H1 (cell line): ENCODE data around the gene GZMA. TPM values are rescaled to one million over a fixed set of nuclear protein-coding genes. Genes with fewer than 3 reads are reported as not detected.

ENCODE experiments used
- CTCF ChIA-PET: fragments of 300-600 bp; sonication (Branson Sonifier 250); formaldehyde crosslinking; loops from one replicate; lab custom pipeline; 2021; ENCODE audit not compliant: partially characterized antibody; lab: Charles Lee
- POLR2A ChIA-PET: fragments of 300-600 bp; sonication (Branson Sonifier 250); formaldehyde crosslinking; loops from one replicate; lab custom pipeline; 2021; ENCODE audit warnings: inconsistent platforms; ENCODE audit not compliant: partially characterized antibody; lab: Charles Lee
- DNase-seq, 2 experiments: peaks; one replicate each; pipeline versions ENCODE4 v3.0.0 to v3.0.0-alpha.2; 2010 to 2022; ENCODE audit warnings: low spot score in 2 of 2, low read depth in 1 of 2, mixed read lengths in 1 of 2
- FAIRE-seq: peaks from 2 replicates; lab custom pipeline; 2011; peaks lifted over from hg19 to GRCh38; lab: Jason Lieb, UNC
- H2AFZ ChIP-seq: 2 replicates; pipeline ENCODE4 v1.8.1; 2012; ENCODE audit warnings: low read length, inconsistent platforms
- H2AK5ac ChIP-seq: 2 replicates; pipeline ENCODE4 v1.6.1; 2013; ENCODE audit warnings: low read depth, low read length
- H2BK120ac ChIP-seq: replicated peaks from 2 replicates; pipeline ENCODE3; 2013; ENCODE audit warnings: low read depth, low read length, inconsistent platforms
- H2BK12ac ChIP-seq: 2 replicates; pipeline ENCODE4 v1.6.1; 2013; ENCODE audit warnings: low read depth, low read length
- H2BK15ac ChIP-seq: 2 replicates; pipeline ENCODE4 v1.6.1; 2013; ENCODE audit warnings: low read length
- H2BK20ac ChIP-seq: 2 replicates; pipeline ENCODE4 v1.6.1; 2013; ENCODE audit warnings: low read length
- H2BK5ac ChIP-seq: 2 replicates; pipeline ENCODE4 v1.6.1; 2013; ENCODE audit warnings: low read depth, low read length
- H3K14ac ChIP-seq: 2 replicates; pipeline ENCODE4 v1.6.1; 2013; ENCODE audit warnings: inconsistent platforms; ENCODE audit not compliant: insufficient read length
- H3K18ac ChIP-seq: 2 replicates; pipeline ENCODE4 v1.6.1; 2013; ENCODE audit warnings: low read length; ENCODE audit errors: extremely low read depth
- H3K23ac ChIP-seq: 2 replicates; pipeline ENCODE4 v1.6.1; 2013; ENCODE audit warnings: inconsistent platforms; ENCODE audit not compliant: insufficient read length
- H3K23me2 ChIP-seq: 2 replicates; pipeline ENCODE4 v1.6.1; 2013; ENCODE audit warnings: low read depth, low read length
- H3K27ac ChIP-seq: 2 replicates; pipeline ENCODE4 v1.6.1; 2011; ENCODE audit warnings: low read depth, low read length, inconsistent platforms
- H3K27me3 ChIP-seq, 4 experiments: replicated peaks in 1 of 4; 1 replicate in 1 of 4; 2 replicates in 3 of 4; pipeline versions ENCODE4 v1.6.1 to v1.8.1; 2011 to 2013; ENCODE audit warnings: low read length in 3 of 4, mild to moderate bottlenecking in 3 of 4, inconsistent platforms in 2 of 4, mixed read lengths in 2 of 4, moderate library complexity in 1 of 4; ENCODE audit not compliant: control insufficient read depth in 3 of 4, insufficient read depth in 3 of 4; ENCODE audit errors: extremely low read depth in 1 of 4
- H3K36me3 ChIP-seq, 4 experiments: 2 replicates each; pipeline versions ENCODE4 v1.6.1 to v1.8.1; 2011 to 2013; ENCODE audit warnings: mild to moderate bottlenecking in 4 of 4, low read length in 3 of 4, moderate library complexity in 2 of 4, control low read depth in 1 of 4, inconsistent platforms in 1 of 4; ENCODE audit not compliant: insufficient read depth in 4 of 4, control insufficient read depth in 2 of 4
- H3K4ac ChIP-seq: replicated peaks from 2 replicates; pipeline ENCODE3; 2013; ENCODE audit warnings: low read length, low read depth, mixed read lengths, inconsistent platforms; ENCODE audit not compliant: insufficient read length
- H3K4me1 ChIP-seq, 4 experiments: replicated peaks in 1 of 4; 1 replicate in 1 of 4; 2 replicates in 3 of 4; pipeline versions ENCODE4 v1.6.1 to v1.8.1; 2011 to 2013; ENCODE audit warnings: low read length in 3 of 4, inconsistent platforms in 2 of 4, mixed read lengths in 1 of 4; ENCODE audit not compliant: insufficient read depth in 4 of 4, control insufficient read depth in 3 of 4
- H3K4me2 ChIP-seq, 2 experiments: 2 replicates each; pipeline versions ENCODE4 v1.6.1 to v1.8.1; 2011 to 2013; ENCODE audit warnings: low read depth in 2 of 2, low read length in 2 of 2, control low read depth in 1 of 2, inconsistent platforms in 1 of 2, mild to moderate bottlenecking in 1 of 2; ENCODE audit not compliant: insufficient read depth in 1 of 2
- H3K4me3 ChIP-seq, 4 experiments: fragments of 200-600, 300-600 bp in 1 of 4; sonication (generic), shearing (Covaris generic), sonication (Bioruptor Twin) in 1 of 4; 2 replicates each; pipeline versions ENCODE4 v1.5.1 to v1.8.1; 2011 to 2016; ENCODE audit warnings: low read length in 4 of 4, low read depth in 3 of 4, control low read depth in 2 of 4, inconsistent platforms in 2 of 4, mild to moderate bottlenecking in 2 of 4, mixed read lengths in 1 of 4, moderate library complexity in 1 of 4; ENCODE audit not compliant: insufficient read depth in 2 of 4; ENCODE audit errors: extremely low read depth in 1 of 4
- H3K56ac ChIP-seq: replicated peaks from 2 replicates; pipeline ENCODE3; 2013; ENCODE audit warnings: low read depth, mild to moderate bottlenecking, mixed read lengths, low read length, inconsistent platforms; ENCODE audit not compliant: insufficient read length
- H3K79me1 ChIP-seq: 2 replicates; pipeline ENCODE4 v1.6.1; 2013; ENCODE audit warnings: low read depth, low read length, control low read depth
- H3K79me2 ChIP-seq, 2 experiments: 2 replicates each; pipeline versions ENCODE4 v1.6.1 to v1.8.1; 2012 to 2013; ENCODE audit warnings: low read length in 2 of 2, mild to moderate bottlenecking in 2 of 2, inconsistent platforms in 1 of 2; ENCODE audit not compliant: insufficient read depth in 2 of 2, control insufficient read depth in 1 of 2
- H3K9ac ChIP-seq, 4 experiments: replicated peaks in 1 of 4; 1 replicate in 1 of 4; 2 replicates in 3 of 4; pipeline versions ENCODE4 v1.6.1 to v1.8.1; 2011 to 2013; ENCODE audit warnings: low read depth in 3 of 4, low read length in 3 of 4, control low read depth in 2 of 4, mild to moderate bottlenecking in 2 of 4, moderate library complexity in 2 of 4, inconsistent platforms in 1 of 4; ENCODE audit errors: extremely low read depth in 1 of 4
- H3K9me3 ChIP-seq, 2 experiments: 2 replicates each; pipeline versions ENCODE4 v1.6.1 to v1.8.1; 2012 to 2013; ENCODE audit warnings: mild to moderate bottlenecking in 2 of 2, moderate library complexity in 2 of 2, control low read depth in 1 of 2, inconsistent platforms in 1 of 2, low read depth in 1 of 2, low read length in 1 of 2, mixed read lengths in 1 of 2; ENCODE audit not compliant: insufficient read depth in 2 of 2
- H4K20me1 ChIP-seq, 2 experiments: replicated peaks in 1 of 2; 2 replicates each; pipeline versions ENCODE3 to v1.8.1; 2011 to 2013; ENCODE audit warnings: inconsistent platforms in 2 of 2, low read length in 2 of 2, mild to moderate bottlenecking in 1 of 2; ENCODE audit not compliant: insufficient read depth in 2 of 2, control insufficient read depth in 1 of 2
- H4K5ac ChIP-seq: 2 replicates; pipeline ENCODE4 v1.6.1; 2013; ENCODE audit warnings: low read length, low read depth, mixed read lengths, inconsistent platforms; ENCODE audit not compliant: insufficient read length
- H4K8ac ChIP-seq: 2 replicates; pipeline ENCODE4 v1.8.0; 2013; ENCODE audit warnings: mild to moderate bottlenecking, moderate library complexity, low read length, inconsistent platforms; ENCODE audit not compliant: insufficient read depth; ENCODE audit errors: extremely low read depth
- H4K91ac ChIP-seq: replicated peaks from 2 replicates; pipeline ENCODE3; 2013; ENCODE audit warnings: low read length, mixed read lengths, inconsistent platforms; ENCODE audit not compliant: insufficient read length
- ATF2 ChIP-seq: IDR thresholded peaks from 2 replicates; pipeline ENCODE4 v1.6.1; 2012; ENCODE audit warnings: low read length, inconsistent platforms
- BRCA1 ChIP-seq: IDR thresholded peaks from 2 replicates; pipeline ENCODE4 v1.6.1; 2012; ENCODE audit warnings: low read depth, low read length, improper control_type of control experiment
- CBX8 ChIP-seq: fragments of 300-800, 300-1000 bp; sonication (generic); IDR thresholded peaks from 2 replicates; pipeline ENCODE4 v1.7.1; 2016; ENCODE audit warnings: low read depth, low read length, borderline replicate concordance
- CTCF ChIP-seq, 3 experiments: IDR thresholded peaks; 1 replicate in 2 of 3; 2 replicates in 1 of 3; pipeline versions ENCODE4 v1.5.1 to v1.6.1; 2011; ENCODE audit warnings: low read length in 3 of 3, mild to moderate bottlenecking in 3 of 3, inconsistent platforms in 2 of 3, low read depth in 1 of 3, moderate library complexity in 1 of 3; ENCODE audit not compliant: insufficient read depth in 1 of 3; ENCODE audit errors: control extremely low read depth in 1 of 3
- GABPA ChIP-seq: IDR thresholded peaks from 2 replicates; pipeline ENCODE4 v1.6.1; 2011; ENCODE audit warnings: mild to moderate bottlenecking, low read length, moderate library complexity, borderline replicate concordance; ENCODE audit not compliant: insufficient read depth
- POLR2AphosphoS5 ChIP-seq: IDR thresholded peaks from 2 replicates; pipeline ENCODE4 v1.6.1; 2011; ENCODE audit warnings: low read depth, low read length
- RBBP5 ChIP-seq: IDR thresholded peaks from 2 replicates; pipeline ENCODE4 v1.7.1; 2012; ENCODE audit warnings: low read depth, mild to moderate bottlenecking, inconsistent platforms, low read length, moderate library complexity, borderline replicate concordance
- SAP30 ChIP-seq: fragments of 300-600 bp; sonication (generic); IDR thresholded peaks from 2 replicates; pipeline ENCODE4 v1.7.1; 2012; ENCODE audit warnings: low read length, moderate library complexity, mild to moderate bottlenecking, inconsistent platforms; ENCODE audit not compliant: insufficient read depth, insufficient replicate concordance
- TAF7 ChIP-seq: optimal IDR thresholded peaks from 2 replicates; pipeline ENCODE3; 2011; ENCODE audit warnings: low read depth, mild to moderate bottlenecking, inconsistent platforms, low read length, moderate library complexity, borderline replicate concordance
- WGBS, 2 experiments: shearing (Covaris generic) in 1 of 2; methylation state at CpG; one replicate each; pipeline versions ENCODE4 v1.1.6 to v1.1.7; 2013 to 2015; ENCODE audit warnings: low lambda C conversion rate in 2 of 2, mixed read lengths in 2 of 2, inconsistent platforms in 1 of 2, low coverage in 1 of 2, missing lambda C conversion rate in 1 of 2; ENCODE audit not compliant: insufficient replicate concordance in 2 of 2, insufficient coverage in 1 of 2, insufficient read length in 1 of 2; ENCODE audit errors: extremely low coverage in 1 of 2, missing lambda C conversion rate in 1 of 2; 5-methylcytosine and 5-hydroxymethylcytosine counted together
- polyA plus RNA-seq, 7 experiments: library from polyadenylated mRNA; depleted of rRNA in 3 of 7; stranded (reverse) in 5 of 7; unstranded in 2 of 7; fragments of >200 nt in 5 of 7; fragments of 200-250 nt in 2 of 7; gene quantifications; 1 replicate in 5 of 7; 2 replicates in 1 of 7; 4 replicates in 1 of 7; pipeline versions ENCODE4 v1.2.1 to v1.2.3, GENCODE V29; 2011 to 2013; ENCODE audit warnings: missing spikeins in 2 of 7, mixed read lengths in 2 of 7
- total RNA-seq: library from RNA; stranded (reverse); fragmentation: NEBNext Ultra II Directional; extraction: Animal tissue kit (Norgen Biotek cat#: 25700); gene quantifications from 2 replicates; pipeline ENCODE4 v1.2.1, GENCODE V29; 2021

Gene GZMA
- total and polyA plus RNA-seq, 2 of the 8 experiments (the other 6 are each of a cell fraction or from before 2014, with no cell fraction given), result not detected

DNA sequence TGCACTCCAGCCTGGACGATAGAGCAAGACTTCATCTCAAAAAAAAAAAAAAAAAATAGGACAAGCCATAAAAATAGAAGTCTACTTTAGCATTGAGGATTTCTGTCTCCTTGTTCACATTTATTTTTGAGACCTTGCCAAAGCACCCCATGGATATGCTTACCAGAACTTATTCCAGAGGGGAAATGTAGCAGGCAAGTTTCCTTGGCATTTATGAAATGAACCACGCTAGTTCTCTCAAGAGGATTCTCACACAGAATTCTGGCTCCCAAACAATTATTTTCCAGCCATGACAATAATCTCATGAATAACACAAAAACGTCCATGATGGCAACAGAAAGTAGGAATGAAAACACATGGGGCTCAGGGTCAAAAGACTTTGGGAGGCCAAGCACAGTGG lies 34.1 kb downstream of the GZMA start:
- Histone ChIP-seq H2AFZ (no peak overlapping the region), H2BK120ac (no peak overlapping the region), H3K56ac (no peak overlapping the region), H4K8ac (no peak overlapping the region), H3K4me3 (no peak overlapping the region), H2BK5ac (no peak overlapping the region), H3K79me2 (no peaks in the 10 kb centered on the region), H3K79me1 (no peaks in the 10 kb centered on the region), H2BK15ac (no peak overlapping the region), H3K23me2 (no peaks in the 10 kb centered on the region), H3K4me1 (no peaks in the 10 kb centered on the region), H4K91ac (no peak overlapping the region), H3K27me3 (no peaks in the 10 kb centered on the region), H3K14ac (no peak overlapping the region), H3K23ac (no peak overlapping the region), H3K27ac (no peak overlapping the region), H3K18ac (no peak overlapping the region), H2AK5ac (no peak overlapping the region), H3K9ac (no peak overlapping the region), H4K20me1 (no peaks in the 10 kb centered on the region), H3K36me3 (no peaks in the 10 kb centered on the region), H4K5ac (no peak overlapping the region), H3K4me2 (no peak overlapping the region), H3K9me3 (no peaks in the 10 kb centered on the region; a peak in 1 of 4 replicates), H3K4ac (no peak overlapping the region), H2BK12ac (no peak overlapping the region), H2BK20ac (no peak overlapping the region)
- CTCF ChIA-PET, result interaction anchor here (0.6 to 0.9 kb wide), 3 partner anchors 187 to 230 kb away, joined by 3 read pairs; no protein-coding TSS in a partner anchor
- WGBS, 2 experiments, result 88% methylated on average over 3 of the region's 3 CpGs; no CpG with 5 or more reads in 1 of the 2 experiments
- DNase-seq (no peak), FAIRE-seq (no peak)
- POLR2A ChIA-PET, result interaction anchor here (1.0 kb wide), 1 partner anchor 23 kb away, joined by 3 read pairs; the partner anchor contains the start of gene GPX8
- TF ChIP-seq POLR2AphosphoS5 (no peak), TAF7 (no peak), GABPA (no peak), SAP30 (no peak), CTCF (IDR thresholded peaks at IDR 0.05; ENCODE audit: control extremely low read depth in 1 of 3, insufficient read depth in 1 of 3, low read depth in 1 of 3, low read length in 3 of 3) (no peak), ATF2 (no peak), CBX8 (no peak), RBBP5 (no peak), BRCA1 (no peak)
